GM18520 (cell line): ENCODE measurements around the gene TMEM144.
"Not testable (repeated sequence)": the region's sequence is repeated elsewhere in the genome, so short reads cannot be mapped to it uniquely, and the experiment has no call there.

Experiments used
- ATAC-seq: cut with Tn5 transposase; IDR thresholded peaks from one replicate; pipeline ENCODE4 v1.9.1; 2021; ENCODE audit not compliant: unreplicated experiment

Gene TMEM144

DNA sequence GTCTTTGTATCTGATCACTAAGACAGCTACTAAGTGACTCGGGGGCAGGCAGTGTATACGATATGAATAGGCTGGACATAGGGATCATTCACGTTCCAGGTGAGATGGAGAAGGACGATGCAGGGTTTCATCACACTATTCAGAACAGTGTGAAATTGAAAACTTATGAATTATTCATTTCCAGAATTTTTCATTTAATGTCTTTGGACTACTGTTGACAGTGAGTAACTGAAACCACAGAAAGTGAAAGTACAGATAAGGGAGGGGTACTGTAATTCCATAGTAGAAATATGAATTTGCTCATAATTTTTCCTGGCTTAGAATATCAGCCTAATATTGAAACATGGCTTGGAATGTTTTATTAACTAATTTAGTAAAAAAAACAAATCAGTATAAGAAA is 24.4 kb downstream of the TMEM144 start:
- no peak for ATAC-seq

DNA sequence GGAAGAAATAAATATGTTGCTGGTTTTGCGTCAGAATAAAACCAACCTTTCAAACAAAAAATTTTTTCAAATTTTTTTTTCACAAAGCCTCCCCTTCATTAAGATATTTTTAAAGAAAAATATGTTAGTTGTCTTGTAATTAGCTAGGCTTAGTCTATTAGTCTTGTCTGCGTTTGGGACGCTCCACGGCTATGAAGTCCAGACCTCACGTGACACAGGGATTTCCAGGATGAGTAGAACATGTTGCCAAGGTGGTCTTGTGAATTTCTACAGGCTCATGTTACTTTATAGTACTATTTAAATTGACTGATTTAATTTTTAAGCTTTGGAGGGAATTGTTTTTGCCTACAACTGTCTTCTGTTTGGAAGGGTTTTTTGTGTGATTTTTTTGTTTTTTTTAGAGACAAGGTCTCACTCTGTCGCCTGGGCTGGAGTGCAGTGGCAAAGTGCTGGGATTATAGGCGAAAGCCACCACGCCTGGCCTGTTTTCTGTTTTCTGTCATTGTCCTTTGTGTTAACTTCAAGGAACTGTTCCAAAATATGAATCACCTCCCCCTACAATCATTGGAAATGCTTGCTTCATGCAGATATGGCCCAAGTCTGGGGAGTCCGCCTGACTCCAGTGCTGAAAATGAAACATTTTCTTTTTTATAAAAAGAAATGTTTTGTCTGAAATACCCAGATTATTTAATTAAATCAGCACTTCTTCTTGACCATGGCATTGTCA is 26.2 kb downstream of the TMEM144 start:
- no peak for ATAC-seq

DNA sequence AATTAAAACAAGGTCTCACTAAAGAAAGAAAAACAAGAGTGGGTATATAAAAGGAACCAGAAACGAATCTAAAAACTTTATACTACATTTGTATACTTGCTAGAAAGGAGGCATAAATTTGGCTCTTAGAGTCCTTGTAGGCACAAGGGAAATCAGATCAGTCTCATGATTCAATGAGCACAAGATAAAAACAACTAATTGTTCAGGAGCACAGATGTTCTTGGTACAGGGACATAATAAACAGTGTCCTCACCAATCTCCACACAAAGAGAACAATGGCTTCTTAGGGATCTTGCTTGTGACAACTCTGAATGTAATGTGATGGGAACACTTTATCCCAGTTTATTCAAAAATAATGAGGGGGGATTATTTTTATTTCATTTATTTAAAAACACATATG is 28.3 kb downstream of the TMEM144 start:
- ATAC-seq: no peak

DNA sequence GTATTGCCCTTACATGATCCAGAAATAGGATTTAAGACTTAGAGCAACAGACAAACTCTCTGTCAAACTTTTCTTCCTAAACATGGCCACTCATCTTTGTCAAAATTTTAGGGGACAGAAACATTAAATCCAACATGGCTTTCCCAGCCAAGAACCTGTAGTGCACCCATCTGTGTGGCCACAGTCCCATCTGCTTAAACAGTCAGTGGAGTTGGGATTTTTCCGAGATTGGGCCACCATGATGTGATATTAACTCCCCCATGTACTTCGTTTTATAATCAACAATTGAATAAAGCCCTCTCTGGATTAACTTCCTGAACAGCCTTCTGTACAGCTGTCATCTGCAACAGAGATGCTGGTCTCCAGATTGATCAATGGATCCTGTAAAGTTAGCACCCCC is 28.9 kb downstream of the TMEM144 start:
- no peak for ATAC-seq

DNA sequence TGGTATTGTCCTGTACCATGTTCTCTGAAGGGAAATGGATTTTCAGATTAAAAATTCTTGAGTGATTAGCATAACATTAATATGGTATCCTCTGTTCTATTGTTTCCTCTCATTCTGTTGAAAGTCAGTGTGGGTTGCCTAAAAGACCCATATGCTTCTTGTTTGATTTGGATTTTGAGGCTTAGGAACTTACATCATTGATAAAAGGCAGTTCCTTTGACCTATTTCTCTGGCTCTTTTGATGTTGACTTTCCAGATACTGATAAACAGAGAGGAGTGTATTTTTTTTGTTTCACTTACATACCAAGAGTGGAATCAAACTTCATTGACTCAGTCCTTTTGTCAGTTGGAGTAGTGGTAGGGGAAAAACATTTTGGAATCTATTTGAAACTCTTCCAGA is 32.8 kb downstream of the TMEM144 start:
- ATAC-seq: no peak

DNA sequence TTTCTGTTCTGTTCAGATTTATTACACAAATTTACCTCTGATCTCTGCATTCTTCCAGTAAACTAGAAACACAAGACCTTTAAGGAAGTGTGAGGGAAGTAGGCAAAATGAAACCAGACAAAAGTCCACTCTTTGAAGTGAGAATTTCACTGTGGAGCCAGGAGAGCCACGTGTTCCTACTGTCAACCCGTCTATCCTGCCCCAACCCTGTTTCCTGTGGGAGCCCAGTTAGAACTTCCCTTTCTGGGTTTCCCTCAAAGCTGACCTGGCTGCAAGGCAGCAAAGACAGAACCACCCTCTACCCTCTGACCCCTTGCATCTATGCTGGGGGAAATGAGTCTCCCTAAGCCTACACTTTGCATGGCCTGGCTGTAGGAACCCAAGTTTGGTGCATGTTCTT is 40.0 kb downstream of the TMEM144 start:
- ATAC-seq: no peak

DNA sequence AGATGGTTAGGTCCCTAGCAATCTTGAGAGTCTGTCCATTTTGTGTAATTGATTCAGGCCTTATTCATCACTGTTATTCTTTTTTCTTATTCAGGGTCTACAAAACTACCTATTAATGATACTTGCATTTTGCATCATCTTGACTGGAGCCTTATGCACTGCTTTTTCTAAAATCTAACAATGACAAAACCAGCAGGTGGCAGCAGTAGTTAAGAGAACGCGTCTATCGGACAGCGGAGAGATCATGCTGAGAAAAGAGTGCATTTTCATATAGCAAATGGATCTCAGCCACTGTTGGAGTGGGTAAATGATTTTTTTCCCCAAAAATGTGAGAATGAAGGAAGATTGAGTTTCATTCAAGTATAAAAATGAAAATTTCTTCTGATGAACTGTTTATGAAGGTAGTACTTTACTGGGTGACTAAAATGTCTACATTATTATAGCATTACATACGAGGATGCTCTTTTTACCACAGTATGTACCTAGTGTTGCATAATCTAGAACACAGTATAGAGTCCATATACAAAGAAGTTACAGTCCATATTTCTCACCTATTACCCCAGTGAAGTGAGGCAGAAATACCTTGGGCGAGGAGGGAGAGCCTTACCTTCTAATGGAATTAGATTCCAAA is 43.2 kb downstream of the TMEM144 start:
- peak; percentile 69 for ATAC-seq

DNA sequence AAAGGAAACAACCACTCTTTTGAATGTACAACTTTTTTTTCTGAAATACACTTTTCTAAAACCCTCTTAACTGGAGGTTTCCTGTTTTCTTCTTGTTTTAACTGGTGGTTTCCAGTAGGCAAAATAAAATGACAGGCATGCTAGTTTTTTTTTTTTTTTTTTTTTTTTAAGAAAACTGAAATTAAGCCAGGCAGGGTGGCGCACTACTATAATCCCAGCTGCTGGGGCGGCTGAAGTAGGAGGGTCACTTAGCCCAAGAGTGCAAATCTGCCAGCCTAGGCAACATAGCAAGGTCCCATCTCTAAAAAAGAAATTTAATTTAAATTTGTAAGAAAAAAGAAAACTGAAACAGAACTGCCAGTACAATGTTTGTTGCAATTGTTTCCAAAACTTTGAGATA is 44.0 kb downstream of the TMEM144 start:
- ATAC-seq: no peak

DNA sequence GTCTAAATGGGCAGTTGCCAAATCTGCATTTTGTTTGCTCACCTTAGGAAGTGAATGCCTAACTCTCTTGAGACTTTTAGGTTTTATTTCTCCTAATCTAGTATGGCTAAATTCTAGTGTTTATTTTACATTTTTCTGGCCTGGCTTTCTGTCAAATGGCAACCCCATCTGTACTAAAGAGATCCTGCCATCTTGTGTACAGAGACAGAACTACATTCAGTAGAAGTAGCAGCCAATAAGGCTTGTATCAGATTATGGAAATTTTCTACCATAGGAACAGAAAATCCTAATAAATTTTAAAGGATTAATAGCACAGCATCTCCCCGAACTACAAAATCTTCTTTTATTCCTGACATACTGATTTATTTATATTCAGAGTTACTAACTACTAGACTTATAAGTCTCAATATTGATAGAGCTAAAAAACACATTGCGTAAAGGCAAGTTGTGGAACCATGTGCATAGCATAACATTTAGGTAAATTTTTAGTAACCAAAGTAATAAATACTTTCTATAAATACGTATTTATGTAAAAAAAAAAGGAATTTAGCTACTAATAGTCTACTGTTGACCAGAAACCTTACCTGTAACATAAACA is 45.5 kb downstream of the TMEM144 start:
- peak; percentile 51 for ATAC-seq

DNA sequence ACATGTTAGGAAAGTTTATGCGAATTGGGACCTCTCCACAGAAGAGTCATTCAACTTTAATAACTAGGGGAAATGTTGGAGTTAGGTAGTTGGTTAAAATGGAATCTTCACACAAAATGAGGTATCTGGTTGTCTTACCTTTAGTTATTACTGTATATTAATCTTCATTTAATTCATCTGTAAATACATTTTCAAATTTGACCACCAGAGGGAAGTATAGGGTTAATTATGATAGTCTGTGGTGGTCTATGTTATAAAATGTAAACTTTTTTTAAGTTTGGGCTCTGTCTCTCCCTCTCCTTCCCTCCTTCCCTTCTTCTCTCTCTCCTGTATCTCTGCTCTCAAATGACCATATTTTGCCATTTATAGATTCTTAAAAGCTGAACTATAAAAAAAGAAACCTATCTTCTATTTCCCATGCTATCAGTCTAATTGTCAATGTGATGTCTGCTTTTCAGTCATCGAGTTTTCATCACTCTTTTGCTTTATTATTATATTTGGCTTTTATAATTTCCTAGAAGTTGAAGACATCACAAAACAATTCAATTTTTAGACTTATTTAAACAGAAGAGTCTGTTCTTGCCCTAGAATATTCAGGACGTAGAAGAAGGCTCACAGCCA is 49.8 kb downstream of the TMEM144 start:
- ATAC-seq: no peak

DNA sequence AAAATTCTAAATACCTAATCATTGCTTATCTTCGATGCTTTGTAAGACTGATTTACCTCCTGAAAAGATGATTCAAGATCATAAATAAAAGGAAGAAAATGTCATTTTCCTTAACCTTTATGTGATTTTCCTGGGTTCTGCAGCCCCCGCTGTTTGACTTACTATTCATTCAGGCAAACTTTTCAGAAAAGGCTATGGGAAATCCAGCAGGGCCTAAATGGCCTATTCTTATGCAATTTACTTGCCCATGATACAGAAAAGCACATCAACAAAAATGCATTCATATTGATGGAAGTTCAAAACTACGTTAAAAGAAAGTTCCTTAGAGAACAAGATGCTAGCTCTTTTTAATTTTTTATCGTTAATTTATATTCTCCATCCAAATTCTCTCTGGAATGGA is 51.2 kb downstream of the TMEM144 start:
- no peak for ATAC-seq

DNA sequence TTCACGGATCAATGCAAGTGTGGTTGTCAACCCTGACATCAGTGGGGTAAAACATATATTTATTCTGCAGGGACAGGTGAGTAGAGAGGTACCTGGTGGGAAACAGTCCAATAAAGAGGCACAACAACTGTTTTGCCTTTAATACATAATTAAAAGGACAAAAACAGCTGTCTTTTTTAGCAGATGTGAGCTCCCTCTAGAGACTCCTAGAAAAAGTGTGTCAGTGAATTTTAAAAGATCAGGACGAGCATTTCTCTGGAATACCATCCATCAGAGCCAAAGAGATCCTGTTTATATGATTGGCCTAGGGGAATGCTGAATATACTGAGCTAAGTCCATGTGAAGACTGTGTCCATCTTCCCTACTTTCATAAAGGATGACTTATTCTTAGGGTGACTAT is 58.3 kb downstream of the TMEM144 start:
- ATAC-seq: no peak

DNA sequence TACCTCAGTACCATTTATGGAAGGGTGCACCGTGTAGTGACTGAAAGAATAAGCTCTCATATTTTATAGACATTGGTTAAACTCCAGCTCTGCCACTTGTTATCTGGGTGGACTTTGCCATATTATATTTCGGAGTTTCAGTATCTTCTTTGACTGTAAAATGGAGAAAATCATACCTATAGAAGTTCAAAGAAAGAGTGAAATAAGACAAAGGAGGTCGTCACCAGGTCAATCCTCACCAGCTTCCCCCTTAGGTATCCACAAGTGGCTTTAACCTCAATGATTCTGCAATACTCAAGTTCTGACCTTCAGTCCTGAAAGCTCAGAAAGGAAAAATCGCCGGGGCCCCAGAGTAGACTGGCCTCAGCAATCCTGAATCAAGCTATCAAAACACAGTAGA is 64.3 kb downstream of the TMEM144 start:
- no peak for ATAC-seq

DNA sequence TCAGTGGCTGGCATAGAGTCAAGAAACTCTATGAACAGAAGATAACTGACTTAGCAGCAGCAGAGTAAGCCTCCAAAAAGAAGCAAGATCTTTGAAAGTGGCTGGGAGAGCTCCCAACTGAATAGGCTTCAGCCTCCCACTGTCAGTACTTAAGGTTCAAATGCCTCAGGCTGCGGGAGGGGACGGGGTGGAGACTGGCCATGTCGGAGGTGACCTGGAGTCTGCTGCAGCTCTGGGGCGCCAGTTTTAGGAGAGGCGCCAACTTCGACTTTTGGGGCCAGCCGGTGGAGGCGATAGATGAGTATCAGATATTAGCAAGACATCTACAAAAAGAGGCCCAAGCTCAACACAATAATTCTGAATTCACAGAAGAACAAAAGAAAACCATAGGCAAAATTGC is 67.3 kb downstream of the TMEM144 start:
- no peak for ATAC-seq

DNA sequence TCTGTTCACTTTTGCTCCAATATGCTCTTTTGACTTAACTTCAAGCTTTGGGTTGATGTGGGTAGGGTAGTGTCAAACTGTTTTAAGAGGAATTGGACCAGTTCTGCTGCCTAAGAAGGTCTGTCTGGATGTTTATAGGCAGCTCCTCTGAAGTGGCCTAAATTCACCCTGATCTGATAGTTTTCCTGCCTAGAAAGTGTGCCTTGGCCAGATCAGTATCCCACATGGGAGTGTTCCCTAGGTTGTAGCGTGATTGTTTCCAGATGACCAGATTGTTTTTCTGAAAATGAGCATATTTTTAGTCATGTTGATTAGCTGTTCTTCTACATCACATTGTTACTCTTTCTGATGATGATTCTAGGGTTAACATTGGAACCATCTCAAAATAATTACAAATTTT is 68.8 kb downstream of the TMEM144 start:
- ATAC-seq: not testable (repeated sequence)

DNA sequence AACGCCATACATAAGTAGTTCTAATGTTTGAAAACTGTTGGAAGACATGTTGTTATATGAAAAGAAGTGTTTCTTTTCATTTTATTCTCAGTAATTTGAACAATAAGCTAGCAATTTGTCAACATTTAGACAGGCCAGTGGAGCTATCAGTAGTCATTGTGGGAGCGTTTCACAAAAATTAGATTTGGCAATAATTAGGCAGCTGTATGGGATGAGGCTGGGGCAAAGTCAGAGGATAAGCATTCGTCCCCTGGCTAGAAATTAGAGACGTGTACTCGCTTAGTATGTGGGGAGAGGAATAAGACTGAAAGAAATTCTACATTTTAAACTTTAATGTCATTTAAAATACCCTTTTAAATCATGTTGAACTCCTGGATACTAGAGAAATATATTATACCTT is 70.6 kb downstream of the TMEM144 start:
- ATAC-seq: no peak

DNA sequence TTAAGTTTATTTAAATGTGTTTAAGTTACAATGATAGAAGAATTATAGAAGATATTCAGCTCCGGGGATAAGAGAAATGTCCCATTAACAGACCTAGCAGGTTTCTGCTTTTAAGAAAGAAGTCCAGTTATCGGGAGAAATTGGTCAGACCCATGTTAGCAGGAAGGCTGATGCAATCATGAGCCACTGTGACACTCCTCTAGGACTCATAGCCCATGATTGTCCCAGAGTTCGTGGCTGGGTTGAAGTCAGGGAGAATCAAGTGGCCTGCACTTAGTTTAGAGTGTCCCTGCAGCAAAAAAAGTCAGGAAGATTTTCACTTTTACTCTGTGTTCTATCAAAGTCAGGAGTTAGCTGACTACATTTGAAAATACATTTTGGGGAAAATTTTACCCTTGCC is 72.0 kb downstream of the TMEM144 start:
- no peak for ATAC-seq

DNA sequence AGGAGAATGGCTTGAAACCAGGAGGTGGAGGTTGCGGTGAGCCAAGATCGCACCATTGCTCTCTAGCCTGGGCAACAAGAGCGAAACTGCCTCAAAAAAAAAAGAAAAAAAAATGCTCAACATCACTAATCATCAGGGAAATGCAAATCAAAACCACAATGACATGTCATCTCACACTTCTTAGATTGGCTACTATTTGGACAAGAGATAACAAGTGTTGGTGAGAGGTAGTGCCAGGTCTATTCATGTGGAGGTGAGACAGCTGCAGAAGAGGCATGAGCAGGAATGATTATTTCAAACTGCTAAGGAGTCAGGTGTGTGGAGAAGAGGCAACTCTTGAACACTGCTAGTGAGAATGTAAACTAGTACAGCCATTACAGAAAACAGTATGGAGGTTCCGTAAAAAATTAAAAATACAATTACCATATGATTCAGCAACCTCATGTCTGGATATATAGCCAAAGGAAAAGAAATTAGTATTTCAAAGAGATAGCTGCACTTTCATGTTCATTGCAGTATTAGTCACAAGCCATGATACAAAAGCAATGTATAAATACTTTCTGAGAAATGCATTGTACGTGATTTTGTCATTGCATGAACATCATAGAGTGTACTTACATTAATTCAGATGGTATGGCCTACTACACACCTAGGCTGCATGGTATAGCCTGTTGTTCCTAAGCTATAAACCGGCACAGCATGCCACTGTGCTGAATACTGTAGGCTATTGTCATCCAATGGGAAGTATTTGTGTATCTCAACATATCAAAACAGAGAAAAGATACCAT is 75.3 kb downstream of the TMEM144 start:
- peak; percentile 79 for ATAC-seq

DNA sequence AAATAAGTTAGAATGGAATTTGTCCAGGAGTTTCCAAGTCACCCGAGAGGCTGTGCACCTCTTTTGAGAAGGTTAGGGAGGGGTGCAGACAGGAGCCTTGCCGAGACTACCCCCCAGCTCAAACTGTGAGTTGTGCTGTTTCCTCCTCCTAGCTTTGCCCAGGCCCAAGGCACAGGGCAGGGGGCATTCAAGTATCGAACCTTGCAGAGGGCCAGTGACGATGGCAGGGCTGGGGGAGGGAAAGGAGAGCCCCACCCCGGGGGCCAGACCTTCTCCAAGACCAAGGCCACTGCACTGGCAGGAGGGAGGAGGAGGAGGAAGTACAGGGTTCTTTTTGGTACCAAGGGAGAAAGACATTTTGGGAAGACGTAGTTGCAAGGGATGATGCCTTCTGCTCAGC is 80.6 kb downstream of the TMEM144 start:
- ATAC-seq: no peak

DNA sequence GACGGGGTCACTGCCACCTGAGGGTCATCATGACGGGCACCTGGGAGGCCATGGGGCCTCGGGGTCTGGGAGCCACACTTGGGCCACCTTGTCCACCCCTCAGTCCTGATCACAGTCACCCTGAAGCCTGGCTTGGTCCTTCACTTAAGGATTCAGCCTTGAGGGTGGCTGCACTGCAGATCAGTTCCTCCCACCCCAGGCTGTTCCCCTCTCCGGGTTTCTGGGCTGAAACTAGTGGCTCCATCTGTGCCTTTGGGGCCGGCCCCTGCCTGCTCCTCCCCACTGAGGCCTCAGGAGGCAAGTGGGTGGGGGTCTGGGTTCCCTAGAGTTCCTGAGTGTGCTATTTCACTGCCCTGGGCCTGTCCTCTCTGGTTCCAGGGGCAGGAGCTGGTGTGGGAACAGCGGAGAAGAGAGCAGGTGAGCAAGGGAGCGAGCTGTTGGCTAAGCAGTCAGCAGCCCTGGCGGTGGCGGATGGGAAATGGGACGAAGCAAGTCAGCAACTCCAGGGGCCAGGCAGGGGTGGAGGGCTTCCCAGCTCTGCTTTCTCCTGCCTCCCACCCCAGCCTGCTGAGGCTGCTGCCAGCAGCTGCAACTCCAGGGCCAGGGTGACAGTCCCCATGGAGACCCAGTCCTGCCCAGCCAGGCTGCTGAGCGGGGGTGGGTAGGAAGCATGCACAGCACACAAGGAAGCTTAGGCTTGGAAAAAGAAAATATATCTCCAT is 81.2 kb downstream of the TMEM144 start:
- no peak for ATAC-seq

DNA sequence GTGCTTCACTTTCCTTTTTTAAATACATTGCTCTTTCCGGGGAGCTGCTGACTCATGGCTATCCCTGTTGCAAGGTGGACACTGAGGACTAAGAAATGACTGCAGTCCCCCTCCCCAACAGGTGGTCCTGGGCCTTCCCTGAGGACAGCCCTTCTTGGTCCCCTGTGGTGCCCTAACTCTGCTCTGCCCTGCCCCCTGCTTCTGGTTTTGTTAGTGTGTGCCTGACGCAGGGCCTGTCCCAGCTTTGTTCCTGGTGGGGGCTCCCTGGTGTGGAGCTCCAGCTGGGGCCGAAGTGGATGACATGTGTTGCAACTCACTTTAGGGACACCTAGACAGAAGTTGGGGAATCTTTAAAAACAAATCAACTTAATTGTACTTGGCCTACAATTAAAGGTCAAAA is 81.9 kb downstream of the TMEM144 start:
- ATAC-seq: no peak
